HepG2 (cell line): ENCODE measurements around the gene PHACTR3.

Experiments
- ARID4A ChIP-seq: sonication (generic); formaldehyde crosslinking; IDR thresholded peaks from 2 replicates; pipeline ENCODE4 v1.5.0; 2020; ENCODE audit warnings: mild to moderate bottlenecking, missing genetic modification reagents, borderline replicate concordance
- EZH2 ChIP-seq: conservative IDR thresholded peaks from 2 replicates; pipeline ENCODE4 v1.6.1; 2012; ENCODE audit warnings: mild to moderate bottlenecking, low read depth, low read length, moderate library complexity
- FOXJ3 ChIP-seq: sonication (generic); formaldehyde crosslinking; IDR thresholded peaks from 2 replicates; pipeline ENCODE4 v1.4.0; 2020; ENCODE audit warnings: missing genetic modification reagents, mild to moderate bottlenecking, borderline replicate concordance
- JUNB ChIP-seq: sonication (generic); formaldehyde crosslinking; IDR thresholded peaks from 2 replicates; pipeline ENCODE4 v1.8.0; 2022; ENCODE audit warnings: missing genetic modification reagents, mild to moderate bottlenecking, borderline replicate concordance
- PHF8 ChIP-seq: sonication (generic); formaldehyde crosslinking; IDR thresholded peaks from 2 replicates; pipeline ENCODE4 v1.5.0; 2020; ENCODE audit warnings: missing genetic modification reagents
- POLR2A ChIP-seq, 2 experiments: IDR thresholded peaks; 2 replicates each; pipeline ENCODE4 v1.6.1; 2011; ENCODE audit warnings: low read depth in 2 of 2, low read length in 2 of 2, mild to moderate bottlenecking in 1 of 2, moderate library complexity in 1 of 2; ENCODE audit not compliant: insufficient read depth in 1 of 2
- RAD21 ChIP-seq: fragments of 450-650 bp; formaldehyde crosslinking; IDR thresholded peaks from 2 replicates; pipeline ENCODE4 v1.5.0; 2020; ENCODE audit warnings: mild to moderate bottlenecking
- TAF1 ChIP-seq: sonication (generic); formaldehyde crosslinking; IDR thresholded peaks from 2 replicates; pipeline ENCODE4 v1.4.0; 2020; ENCODE audit warnings: missing genetic modification reagents
- ZBTB7A ChIP-seq: sonication (generic); formaldehyde crosslinking; IDR thresholded peaks from 2 replicates; pipeline ENCODE4 v1.8.0; 2022; ENCODE audit warnings: mild to moderate bottlenecking, missing genetic modification reagents
- ZHX1 ChIP-seq: sonication (generic); formaldehyde crosslinking; IDR thresholded peaks from 2 replicates; pipeline ENCODE4 v1.8.1; 2022; ENCODE audit warnings: low read depth, mild to moderate bottlenecking, missing genetic modification reagents
- ZSCAN22 ChIP-seq: sonication (generic); formaldehyde crosslinking; IDR thresholded peaks from 2 replicates; pipeline ENCODE4 v1.4.0; 2020; ENCODE audit warnings: mild to moderate bottlenecking, missing genetic modification reagents

- TF ChIP-seq ZBTB7A (CRISPR knock-in tag) (no peak), RAD21 (CRISPR knock-in tag) (no peak), PHF8 (no peak), ZHX1 (CRISPR knock-in tag) (no peak), JUNB (no peak), POLR2A (IDR thresholded peaks at IDR 0.05; ENCODE audit: insufficient read depth in 1 of 2, low read depth in 2 of 2, low read length in 2 of 2) (no peak), FOXJ3 (no peak), TAF1 (CRISPR knock-in tag) (no peak), ZSCAN22 (no peak), ARID4A (CRISPR knock-in tag) (no peak), EZH2 (no peak)
Observed at GRCh38 chr20:59723108-59723500, 118.8 kb downstream of the PHACTR3 start.
